GM12891 (cell line): ENCODE data around the gene HTT.

ENCODE experiments used
- PAX5 ChIP-seq: IDR thresholded peaks from 2 replicates; pipeline ENCODE4 v1.6.1; 2011; ENCODE audit warnings: low read length, moderate library complexity, mild to moderate bottlenecking; ENCODE audit not compliant: insufficient read depth, severe bottlenecking
- POLR2A ChIP-seq: IDR thresholded peaks from 2 replicates; pipeline ENCODE4 v1.6.1; 2011; ENCODE audit warnings: low read depth, low read length, control low read depth
- POLR2AphosphoS5 ChIP-seq: IDR thresholded peaks from 2 replicates; pipeline ENCODE4 v1.6.1; 2011; ENCODE audit warnings: low read depth, low read length, control low read depth
- SPI1 ChIP-seq: IDR thresholded peaks from 2 replicates; pipeline ENCODE4 v1.6.1; 2011; ENCODE audit warnings: low read depth, low read length, control low read depth
- TAF1 ChIP-seq: IDR thresholded peaks from 2 replicates; pipeline ENCODE4 v1.6.1; 2011; ENCODE audit warnings: low read depth, low read length, control low read depth

GRCh38 chr4:3083732-3084131 lies 9.3 kb downstream of the HTT start:
- TF ChIP-seq POLR2AphosphoS5 (no peak), POLR2A (no peak), PAX5 (no peak), TAF1 (no peak), SPI1 (no peak)
